Activated T-helper 17 cell treated with anti-CD3 and anti-CD28 coated beads, Interleukin-2, amount 50 U/mL, for 72 hours (primary cell): Measurements from ENCODE around the gene CYTH4. TPM values are rescaled to one million over a fixed set of nuclear protein-coding genes. Genes with fewer than 3 reads are reported as not detected.

Source experiments
- ATAC-seq: fragments of 150-1000 bp; cut with Tn5 transposase; replicated peaks from 2 replicates; pipeline ENCODE4 v1.10.0; 2021; ENCODE audit warnings: mild to moderate bottlenecking, moderate library complexity
- H3K27ac Mint-ChIP-seq: one replicate; pipeline ENCODE4 v1.8.0; 2022; ENCODE audit warnings: mixed read lengths
- H3K27me3 Mint-ChIP-seq: one replicate; pipeline ENCODE4 v1.8.0; 2022; ENCODE audit warnings: mixed read lengths
- H3K36me3 Mint-ChIP-seq: one replicate; pipeline ENCODE4 v1.8.0; 2022; ENCODE audit warnings: low read depth, mild to moderate bottlenecking, mixed read lengths
- H3K4me1 Mint-ChIP-seq: one replicate; pipeline ENCODE4 v1.8.0; 2022; ENCODE audit warnings: mixed read lengths
- H3K4me3 Mint-ChIP-seq: one replicate; pipeline ENCODE4 v1.8.0; 2022; ENCODE audit warnings: mild to moderate bottlenecking, mixed read lengths
- H3K9me3 Mint-ChIP-seq: one replicate; pipeline ENCODE4 v1.8.0; 2022; ENCODE audit warnings: mixed read lengths
- total RNA-seq, 2 donors: library from RNA; stranded (reverse); gene quantifications; one replicate each; pipeline ENCODE4 v1.2.3, GENCODE V29; 2022

The CYTH4 gene
- total RNA-seq, 2 donors from 2014 or later: 53.7 to 124 TPM

- Mint-ChIP-seq H3K27ac (peak overlapping the region; percentile 86), H3K4me1 (peaks cover 38% of the 10 kb centered on the region), H3K36me3 (peaks cover 50% of the 10 kb centered on the region), H3K4me3 (peak overlapping the region; percentile 65), H3K27me3 (no peaks in the 10 kb centered on the region), H3K9me3 (no peaks in the 10 kb centered on the region)
- ATAC-seq: no peak
Measured at GRCh38 chr22:37313376-37314314, 31.3 kb downstream of the CYTH4 start.

- peaks cover 44% of the 10 kb centered on the region for H3K36me3 Mint-ChIP-seq
- H3K27ac Mint-ChIP-seq: peak overlapping the region; percentile 86
- peak; percentile 64 for ATAC-seq
- peak overlapping the region; percentile 65 for H3K4me3 Mint-ChIP-seq
- peaks cover 30% of the 10 kb centered on the region for H3K4me1 Mint-ChIP-seq
- no peaks in the 10 kb centered on the region for H3K9me3 Mint-ChIP-seq
- peaks cover 5% of the 10 kb centered on the region for H3K27me3 Mint-ChIP-seq
Measured at GRCh38 chr22:37314315-37315074, 32.2 kb downstream of the CYTH4 start.

GRCh38 chr22:37316405-37316804 lies 34.1 kb downstream of the CYTH4 start:
- Mint-ChIP-seq H3K9me3 (no peaks in the 10 kb centered on the region), H3K27ac (no peak overlapping the region), H3K4me1 (peaks cover 19% of the 10 kb centered on the region), H3K36me3 (peaks cover 25% of the 10 kb centered on the region), H3K4me3 (no peak overlapping the region), H3K27me3 (peaks cover 5% of the 10 kb centered on the region)
- peak; percentile 4 for ATAC-seq

GRCh38 chr22:37316875-37317371 lies 34.6 kb downstream of the CYTH4 start:
- peak; percentile 64 for ATAC-seq
- Mint-ChIP-seq H3K9me3 (no peaks in the 10 kb centered on the region), H3K4me1 (peaks cover 19% of the 10 kb centered on the region), H3K27ac (no peak overlapping the region), H3K4me3 (no peak overlapping the region), H3K36me3 (peaks cover 25% of the 10 kb centered on the region), H3K27me3 (peaks cover 5% of the 10 kb centered on the region)

- peak overlapping the region; percentile 58 for H3K27ac Mint-ChIP-seq
- no peak overlapping the region for H3K4me3 Mint-ChIP-seq
- no peak for ATAC-seq
- peaks cover 13% of the 10 kb centered on the region for H3K4me1 Mint-ChIP-seq
- peaks cover 9% of the 10 kb centered on the region for H3K27me3 Mint-ChIP-seq
- H3K36me3 Mint-ChIP-seq: peaks cover 18% of the 10 kb centered on the region
- H3K9me3 Mint-ChIP-seq: no peaks in the 10 kb centered on the region
Measured at GRCh38 chr22:37317698-37318210, 35.4 kb downstream of the CYTH4 start.

GRCh38 chr22:37318364-37319109 lies 36.2 kb downstream of the CYTH4 start:
- no peak for ATAC-seq
- Mint-ChIP-seq H3K4me1 (peaks cover 12% of the 10 kb centered on the region), H3K36me3 (peaks cover 10% of the 10 kb centered on the region), H3K9me3 (no peaks in the 10 kb centered on the region), H3K27ac (peak overlapping the region; percentile 54), H3K27me3 (peaks cover 11% of the 10 kb centered on the region), H3K4me3 (no peak overlapping the region)

GRCh38 chr22:37319469-37319868 lies 37.2 kb downstream of the CYTH4 start:
- Mint-ChIP-seq H3K4me1 (peaks cover 6% of the 10 kb centered on the region), H3K9me3 (no peaks in the 10 kb centered on the region), H3K36me3 (peaks cover 5% of the 10 kb centered on the region), H3K27me3 (peaks cover 18% of the 10 kb centered on the region), H3K27ac (no peak overlapping the region), H3K4me3 (no peak overlapping the region)
- ATAC-seq: no peak

GRCh38 chr22:37320726-37321677 lies 38.7 kb downstream of the CYTH4 start:
- ATAC-seq: no peak
- Mint-ChIP-seq H3K4me1 (no peaks in the 10 kb centered on the region), H3K9me3 (no peaks in the 10 kb centered on the region), H3K27me3 (peaks cover 18% of the 10 kb centered on the region), H3K27ac (no peak overlapping the region), H3K36me3 (no peaks in the 10 kb centered on the region), H3K4me3 (no peak overlapping the region)

- ATAC-seq: no peak
- no peaks in the 10 kb centered on the region for H3K36me3 Mint-ChIP-seq
- no peak overlapping the region for H3K4me3 Mint-ChIP-seq
- H3K27me3 Mint-ChIP-seq: peaks cover 30% of the 10 kb centered on the region
- no peaks in the 10 kb centered on the region for H3K4me1 Mint-ChIP-seq
- H3K9me3 Mint-ChIP-seq: no peaks in the 10 kb centered on the region
- H3K27ac Mint-ChIP-seq: no peak overlapping the region
Measured at GRCh38 chr22:37324340-37325038, 42.2 kb downstream of the CYTH4 start.

GRCh38 chr22:37325039-37325395 lies 42.7 kb downstream of the CYTH4 start:
- H3K27me3 Mint-ChIP-seq: peaks cover 32% of the 10 kb centered on the region
- H3K36me3 Mint-ChIP-seq: no peaks in the 10 kb centered on the region
- H3K4me3 Mint-ChIP-seq: no peak overlapping the region
- no peak overlapping the region for H3K27ac Mint-ChIP-seq
- ATAC-seq: no peak
- H3K9me3 Mint-ChIP-seq: no peaks in the 10 kb centered on the region
- H3K4me1 Mint-ChIP-seq: no peaks in the 10 kb centered on the region

GRCh38 chr22:37326726-37327125 lies 44.4 kb downstream of the CYTH4 start:
- no peak overlapping the region for H3K27ac Mint-ChIP-seq
- H3K27me3 Mint-ChIP-seq: peaks cover 40% of the 10 kb centered on the region
- no peaks in the 10 kb centered on the region for H3K36me3 Mint-ChIP-seq
- no peak for ATAC-seq
- peaks cover 4% of the 10 kb centered on the region for H3K4me1 Mint-ChIP-seq
- no peak overlapping the region for H3K4me3 Mint-ChIP-seq
- H3K9me3 Mint-ChIP-seq: no peaks in the 10 kb centered on the region

- Mint-ChIP-seq H3K27me3 (peaks cover 44% of the 10 kb centered on the region), H3K4me1 (peaks cover 4% of the 10 kb centered on the region), H3K4me3 (no peak overlapping the region), H3K27ac (no peak overlapping the region), H3K36me3 (no peaks in the 10 kb centered on the region), H3K9me3 (no peaks in the 10 kb centered on the region)
- no peak for ATAC-seq
Measured at GRCh38 chr22:37328017-37328416, 45.7 kb downstream of the CYTH4 start.
